ENCODE data around the gene SRSF2. TPM values are rescaled to one million over a fixed set of nuclear protein-coding genes. Genes with fewer than 3 reads are reported as not detected.
A peak's percentile ranks its signal among the peaks of the same experiment; 100 is the strongest.

SRSF2 gene
- total and polyA plus RNA-seq, 2 experiments from 2014 or later = 123 to 165 TPM

GRCh38 chr17:76736349-76737081 is 616 bp downstream of the SRSF2 start:
- H3K4me2 ChIP-seq (ENCODE audit: unreplicated experiment) = peak overlapping the region; percentile 100
- peaks cover 83% of the 10 kb centered on the region for H3K79me2 ChIP-seq (ENCODE audit: insufficient read depth)
- no peaks in the 10 kb centered on the region for H3K9me2 ChIP-seq (ENCODE audit: insufficient read depth)
- H3K4me1 ChIP-seq (ENCODE audit: insufficient read depth) = peaks cover 45% of the 10 kb centered on the region
- peak overlapping the region; percentile 81 for H3K27ac ChIP-seq
- H4K20me1 ChIP-seq (ENCODE audit: insufficient read depth) = peaks cover 17% of the 10 kb centered on the region; the same call in 1 of the 2 replicates
- H2AFZ ChIP-seq = no peak overlapping the region
- peaks cover 54% of the 10 kb centered on the region for H3F3A ChIP-seq (ENCODE audit: insufficient read depth)
- DNase-seq = peak; percentile 87
- peaks cover 39% of the 10 kb centered on the region for H3K36me3 ChIP-seq (ENCODE audit: low read depth)
- no peak for TF ChIP-seq EZH2 (IDR thresholded peaks at IDR 0.05; ENCODE audit: insufficient read depth, poor library complexity, severe bottlenecking)
- no peak for TF ChIP-seq EZH2phosphoT487 (IDR thresholded peaks at IDR 0.05; ENCODE audit: insufficient read depth, low read depth)
- no peaks in the 10 kb centered on the region for H3K9me3 ChIP-seq (ENCODE audit: low read depth)
- H3K27me3 ChIP-seq (replicated peaks; ENCODE audit: insufficient read depth) = no peaks in the 10 kb centered on the region
- H3K9ac ChIP-seq = peak overlapping the region; percentile 96
- WGBS, 2 experiments (ENCODE audit: low coverage in 1 of 2, low lambda C conversion rate in 2 of 2, missing lambda C conversion rate in 2 of 2) = 1 to 2% methylated on average over 59 to 97 of the region's 117 CpGs
- H3K4me3 ChIP-seq = peak overlapping the region; percentile 98
- in situ Hi-C loops (cut with MboI) = no loop called here

- peaks cover 87% of the 10 kb centered on the region for H3K79me2 ChIP-seq (ENCODE audit: insufficient read depth)
- H3K9me2 ChIP-seq (ENCODE audit: insufficient read depth) = no peaks in the 10 kb centered on the region
- H3K4me1 ChIP-seq (ENCODE audit: insufficient read depth) = peaks cover 45% of the 10 kb centered on the region
- peaks cover 17% of the 10 kb centered on the region; the same call in 1 of the 2 replicates for H4K20me1 ChIP-seq (ENCODE audit: insufficient read depth)
- peak overlapping the region; percentile 81 for H3K27ac ChIP-seq
- 1 to 2% methylated on average over 20 of the region's 20 CpGs for WGBS, 2 experiments (ENCODE audit: low coverage in 1 of 2, low lambda C conversion rate in 2 of 2, missing lambda C conversion rate in 2 of 2)
- peaks cover 39% of the 10 kb centered on the region for H3K36me3 ChIP-seq (ENCODE audit: low read depth)
- H3K9me3 ChIP-seq (ENCODE audit: low read depth) = no peaks in the 10 kb centered on the region
- H3K4me3 ChIP-seq = peak overlapping the region; percentile 98
- H3K9ac ChIP-seq = peak overlapping the region; percentile 96
- H3K4me2 ChIP-seq (ENCODE audit: unreplicated experiment) = peak overlapping the region; percentile 100
- H3F3A ChIP-seq (ENCODE audit: insufficient read depth) = peaks cover 58% of the 10 kb centered on the region
- no peaks in the 10 kb centered on the region for H3K27me3 ChIP-seq (replicated peaks; ENCODE audit: insufficient read depth)
- peak; percentile 31 for DNase-seq
- in situ Hi-C loops (cut with MboI) = no loop called here
- H2AFZ ChIP-seq = no peak overlapping the region
- TF ChIP-seq EZH2 (IDR thresholded peaks at IDR 0.05; ENCODE audit: insufficient read depth, poor library complexity, severe bottlenecking) = no peak
- TF ChIP-seq EZH2phosphoT487 (IDR thresholded peaks at IDR 0.05; ENCODE audit: insufficient read depth, low read depth) = no peak
These were observed 1.4 kb downstream of the SRSF2 start for GRCh38 chr17:76735586-76736348.

GRCh38 chr17:76735006-76735405 is 2.1 kb downstream of the SRSF2 start:
- H3K79me2 ChIP-seq (ENCODE audit: insufficient read depth) = peaks cover 87% of the 10 kb centered on the region
- peaks cover 39% of the 10 kb centered on the region for H3K36me3 ChIP-seq (ENCODE audit: low read depth)
- peak overlapping the region; percentile 100 for H3K4me2 ChIP-seq (ENCODE audit: unreplicated experiment)
- peak; percentile 61 for DNase-seq
- H3K27me3 ChIP-seq (replicated peaks; ENCODE audit: insufficient read depth) = no peaks in the 10 kb centered on the region
- peaks cover 17% of the 10 kb centered on the region; the same call in 1 of the 2 replicates for H4K20me1 ChIP-seq (ENCODE audit: insufficient read depth)
- no peaks in the 10 kb centered on the region for H3K9me3 ChIP-seq (ENCODE audit: low read depth)
- in situ Hi-C loops (cut with MboI) = no loop called here
- H3K4me3 ChIP-seq = peak overlapping the region; percentile 98
- peaks cover 39% of the 10 kb centered on the region for H3K4me1 ChIP-seq (ENCODE audit: insufficient read depth)
- WGBS, 2 experiments (ENCODE audit: low coverage in 1 of 2, low lambda C conversion rate in 2 of 2, missing lambda C conversion rate in 2 of 2) = 28 to 30% methylated on average over 5 of the region's 5 CpGs
- H3K9ac ChIP-seq = peak overlapping the region; percentile 96
- TF ChIP-seq EZH2phosphoT487 (IDR thresholded peaks at IDR 0.05; ENCODE audit: insufficient read depth, low read depth) = no peak
- H2AFZ ChIP-seq = no peak overlapping the region
- no peaks in the 10 kb centered on the region for H3K9me2 ChIP-seq (ENCODE audit: insufficient read depth)
- peaks cover 58% of the 10 kb centered on the region for H3F3A ChIP-seq (ENCODE audit: insufficient read depth)
- peak overlapping the region; percentile 81 for H3K27ac ChIP-seq

DNA sequence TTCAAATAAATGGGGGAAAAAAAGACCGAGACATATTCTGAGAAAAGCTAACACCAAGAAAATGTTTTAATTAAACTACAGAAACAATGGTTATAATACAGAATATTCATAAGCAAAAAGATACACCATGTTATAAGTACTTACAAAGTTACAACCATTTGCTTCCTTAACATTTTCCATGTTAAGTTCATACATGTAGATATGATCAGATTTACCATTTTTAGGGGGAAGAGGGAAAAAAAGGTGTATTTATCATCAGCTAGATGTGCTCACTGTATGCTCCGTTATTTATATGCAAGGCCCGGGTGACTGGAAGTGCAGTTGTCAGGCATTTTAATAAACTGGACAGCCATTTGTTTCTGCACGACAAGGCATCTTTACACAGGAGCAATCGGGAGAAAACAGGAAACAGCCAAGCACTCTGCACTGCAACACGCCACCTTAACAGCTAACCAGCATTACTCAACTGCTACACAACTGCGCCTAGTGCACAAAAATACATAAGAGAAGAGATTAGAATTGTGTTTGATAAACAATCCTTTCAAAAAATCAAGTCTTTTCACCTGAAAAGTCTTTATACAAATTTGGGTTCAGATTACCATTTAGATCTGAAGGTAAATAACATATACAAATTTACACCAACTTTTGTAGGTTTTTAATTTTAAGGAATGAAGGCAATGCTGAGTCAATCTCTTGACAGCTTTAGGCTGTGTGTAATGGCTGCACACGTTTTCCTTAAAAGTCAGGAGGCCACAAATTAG is 2.9 kb downstream of the SRSF2 start:
- peak overlapping the region; percentile 81 for H3K27ac ChIP-seq

More for the DNA sequence above, 2.9 kb downstream of the SRSF2 start:
- Histone ChIP-seq H3K9ac (peak overlapping the region; percentile 96), H3K79me2 (ENCODE audit: insufficient read depth) (peaks cover 87% of the 10 kb centered on the region), H3F3A (ENCODE audit: insufficient read depth) (peaks cover 65% of the 10 kb centered on the region), H3K9me3 (ENCODE audit: low read depth) (no peaks in the 10 kb centered on the region), H2AFZ (no peak overlapping the region), H4K20me1 (ENCODE audit: insufficient read depth) (peaks cover 17% of the 10 kb centered on the region; the same call in 1 of the 2 replicates), H3K9me2 (ENCODE audit: insufficient read depth) (no peaks in the 10 kb centered on the region), H3K27me3 (replicated peaks; ENCODE audit: insufficient read depth) (no peaks in the 10 kb centered on the region), H3K4me3 (peak overlapping the region; percentile 98), H3K4me2 (ENCODE audit: unreplicated experiment) (peak overlapping the region; percentile 100), H3K36me3 (ENCODE audit: low read depth) (peaks cover 39% of the 10 kb centered on the region), H3K4me1 (ENCODE audit: insufficient read depth) (peaks cover 37% of the 10 kb centered on the region)
- no peak for TF ChIP-seq EZH2phosphoT487 (IDR thresholded peaks at IDR 0.05; ENCODE audit: insufficient read depth, low read depth)
- no peak for TF ChIP-seq EZH2 (IDR thresholded peaks at IDR 0.05; ENCODE audit: insufficient read depth, poor library complexity, severe bottlenecking)
- DNase-seq = peak; percentile 53
- 32 to 37% methylated on average over 8 of the region's 8 CpGs for WGBS, 2 experiments (ENCODE audit: low coverage in 1 of 2, low lambda C conversion rate in 2 of 2, missing lambda C conversion rate in 2 of 2)
- in situ Hi-C loops (cut with MboI) = no loop called here
